ENCODE measurements around the gene SUGCT.

DNA sequence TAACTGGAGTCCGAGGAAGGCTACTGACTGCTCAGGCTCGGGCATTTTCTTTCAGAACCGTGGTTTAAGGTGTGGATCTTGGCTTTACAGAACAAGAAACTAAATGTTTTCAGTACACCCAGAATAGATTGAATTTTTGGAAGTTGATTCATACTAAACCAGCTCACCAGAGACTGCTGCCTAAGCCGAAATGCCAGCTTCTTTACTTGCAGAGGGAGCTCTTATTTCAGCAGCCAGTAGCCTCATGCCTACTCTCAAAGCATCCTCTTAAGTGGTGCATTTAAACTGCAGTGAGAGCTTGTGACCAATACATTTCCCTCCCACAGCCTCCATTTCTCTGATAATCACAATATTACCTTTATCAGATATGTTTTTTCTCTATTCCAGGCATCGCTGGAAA lies 615.1 kb downstream of the SUGCT start:
- TF ChIP-seq, protein P1, sequence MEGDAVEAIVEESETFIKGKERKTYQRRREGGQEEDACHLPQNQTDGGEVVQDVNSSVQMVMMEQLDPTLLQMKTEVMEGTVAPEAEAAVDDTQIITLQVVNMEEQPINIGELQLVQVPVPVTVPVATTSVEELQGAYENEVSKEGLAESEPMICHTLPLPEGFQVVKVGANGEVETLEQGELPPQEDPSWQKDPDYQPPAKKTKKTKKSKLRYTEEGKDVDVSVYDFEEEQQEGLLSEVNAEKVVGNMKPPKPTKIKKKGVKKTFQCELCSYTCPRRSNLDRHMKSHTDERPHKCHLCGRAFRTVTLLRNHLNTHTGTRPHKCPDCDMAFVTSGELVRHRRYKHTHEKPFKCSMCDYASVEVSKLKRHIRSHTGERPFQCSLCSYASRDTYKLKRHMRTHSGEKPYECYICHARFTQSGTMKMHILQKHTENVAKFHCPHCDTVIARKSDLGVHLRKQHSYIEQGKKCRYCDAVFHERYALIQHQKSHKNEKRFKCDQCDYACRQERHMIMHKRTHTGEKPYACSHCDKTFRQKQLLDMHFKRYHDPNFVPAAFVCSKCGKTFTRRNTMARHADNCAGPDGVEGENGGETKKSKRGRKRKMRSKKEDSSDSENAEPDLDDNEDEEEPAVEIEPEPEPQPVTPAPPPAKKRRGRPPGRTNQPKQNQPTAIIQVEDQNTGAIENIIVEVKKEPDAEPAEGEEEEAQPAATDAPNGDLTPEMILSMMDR (conservative IDR thresholded peaks at IDR 0.05 in 1 of 2, IDR thresholded peaks at IDR 0.05 in 1 of 2; ENCODE audit: extremely low read depth in 1 of 2, insufficient read depth in 1 of 2, low read depth in 1 of 2, low read length in 2 of 2): no peak
- no peak for TF ChIP-seq EZH2 (IDR thresholded peaks at IDR 0.05; ENCODE audit: borderline replicate concordance, low read length)
